ENCODE measurements around the gene OR1D5.
"Not testable (repeated sequence)": the region's sequence is repeated elsewhere in the genome, so short reads cannot be mapped to it uniquely, and the experiment has no call there.

- TF ChIP-seq, protein P1, sequence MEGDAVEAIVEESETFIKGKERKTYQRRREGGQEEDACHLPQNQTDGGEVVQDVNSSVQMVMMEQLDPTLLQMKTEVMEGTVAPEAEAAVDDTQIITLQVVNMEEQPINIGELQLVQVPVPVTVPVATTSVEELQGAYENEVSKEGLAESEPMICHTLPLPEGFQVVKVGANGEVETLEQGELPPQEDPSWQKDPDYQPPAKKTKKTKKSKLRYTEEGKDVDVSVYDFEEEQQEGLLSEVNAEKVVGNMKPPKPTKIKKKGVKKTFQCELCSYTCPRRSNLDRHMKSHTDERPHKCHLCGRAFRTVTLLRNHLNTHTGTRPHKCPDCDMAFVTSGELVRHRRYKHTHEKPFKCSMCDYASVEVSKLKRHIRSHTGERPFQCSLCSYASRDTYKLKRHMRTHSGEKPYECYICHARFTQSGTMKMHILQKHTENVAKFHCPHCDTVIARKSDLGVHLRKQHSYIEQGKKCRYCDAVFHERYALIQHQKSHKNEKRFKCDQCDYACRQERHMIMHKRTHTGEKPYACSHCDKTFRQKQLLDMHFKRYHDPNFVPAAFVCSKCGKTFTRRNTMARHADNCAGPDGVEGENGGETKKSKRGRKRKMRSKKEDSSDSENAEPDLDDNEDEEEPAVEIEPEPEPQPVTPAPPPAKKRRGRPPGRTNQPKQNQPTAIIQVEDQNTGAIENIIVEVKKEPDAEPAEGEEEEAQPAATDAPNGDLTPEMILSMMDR (IDR thresholded peaks at IDR 0.05), result not testable (repeated sequence)
- not testable (repeated sequence) for TF ChIP-seq POLR2AphosphoS5 (IDR thresholded peaks at IDR 0.05; ENCODE audit: low read depth, low read length); SIN3A (IDR thresholded peaks at IDR 0.05; ENCODE audit: borderline replicate concordance, insufficient read depth, low read depth, low read length); TCF7L2 (IDR thresholded peaks at IDR 0.05; ENCODE audit: low read depth, low read length)
- TF ChIP-seq, protein P2, sequence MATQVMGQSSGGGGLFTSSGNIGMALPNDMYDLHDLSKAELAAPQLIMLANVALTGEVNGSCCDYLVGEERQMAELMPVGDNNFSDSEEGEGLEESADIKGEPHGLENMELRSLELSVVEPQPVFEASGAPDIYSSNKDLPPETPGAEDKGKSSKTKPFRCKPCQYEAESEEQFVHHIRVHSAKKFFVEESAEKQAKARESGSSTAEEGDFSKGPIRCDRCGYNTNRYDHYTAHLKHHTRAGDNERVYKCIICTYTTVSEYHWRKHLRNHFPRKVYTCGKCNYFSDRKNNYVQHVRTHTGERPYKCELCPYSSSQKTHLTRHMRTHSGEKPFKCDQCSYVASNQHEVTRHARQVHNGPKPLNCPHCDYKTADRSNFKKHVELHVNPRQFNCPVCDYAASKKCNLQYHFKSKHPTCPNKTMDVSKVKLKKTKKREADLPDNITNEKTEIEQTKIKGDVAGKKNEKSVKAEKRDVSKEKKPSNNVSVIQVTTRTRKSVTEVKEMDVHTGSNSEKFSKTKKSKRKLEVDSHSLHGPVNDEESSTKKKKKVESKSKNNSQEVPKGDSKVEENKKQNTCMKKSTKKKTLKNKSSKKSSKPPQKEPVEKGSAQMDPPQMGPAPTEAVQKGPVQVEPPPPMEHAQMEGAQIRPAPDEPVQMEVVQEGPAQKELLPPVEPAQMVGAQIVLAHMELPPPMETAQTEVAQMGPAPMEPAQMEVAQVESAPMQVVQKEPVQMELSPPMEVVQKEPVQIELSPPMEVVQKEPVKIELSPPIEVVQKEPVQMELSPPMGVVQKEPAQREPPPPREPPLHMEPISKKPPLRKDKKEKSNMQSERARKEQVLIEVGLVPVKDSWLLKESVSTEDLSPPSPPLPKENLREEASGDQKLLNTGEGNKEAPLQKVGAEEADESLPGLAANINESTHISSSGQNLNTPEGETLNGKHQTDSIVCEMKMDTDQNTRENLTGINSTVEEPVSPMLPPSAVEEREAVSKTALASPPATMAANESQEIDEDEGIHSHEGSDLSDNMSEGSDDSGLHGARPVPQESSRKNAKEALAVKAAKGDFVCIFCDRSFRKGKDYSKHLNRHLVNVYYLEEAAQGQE (IDR thresholded peaks at IDR 0.05; ENCODE audit: insufficient read depth in 1 of 2, low read depth in 2 of 2, low read length in 1 of 2), result not testable (repeated sequence)
These were observed 10.4 kb upstream of the OR1D5 start for GRCh38 chr17:3073850-3074249.
